Sigmoid colon (tissue), 7 donors: ENCODE data around the gene TPK1. TPM values are rescaled to one million over a fixed set of nuclear protein-coding genes. Genes with fewer than 3 reads are reported as not detected.

Experiments used
- DNase-seq: peaks from one replicate; pipeline ENCODE4 v3.0.0-alpha.2; 2019
- H3K27ac ChIP-seq, 4 donors: fragments of 200-600 bp; sonication (generic); one replicate each; pipeline ENCODE4 v1.5.1; 2016 to 2019; ENCODE audit warnings: mild to moderate bottlenecking in 1 of 4
- H3K27me3 ChIP-seq, 3 donors: fragments of 200-600 bp; sonication (generic); one replicate each; pipeline ENCODE4 v1.5.1; 2019; ENCODE audit warnings: mild to moderate bottlenecking in 1 of 3
- H3K36me3 ChIP-seq, 4 donors: fragments of 200-600 bp; sonication (generic); one replicate each; pipeline ENCODE4 v1.5.1; 2016 to 2019
- H3K4me1 ChIP-seq, 4 donors: fragments of 200-600 bp; sonication (generic); one replicate each; pipeline ENCODE4 v1.5.1; 2017 to 2019
- H3K4me3 ChIP-seq, 4 donors: fragments of 200-600 bp; sonication (generic); one replicate each; pipeline ENCODE4 v1.5.1; 2017 to 2019; ENCODE audit warnings: mild to moderate bottlenecking in 2 of 4, moderate library complexity in 1 of 4
- H3K9me3 ChIP-seq, 4 donors: fragments of 200-600 bp in 3 of 4; sonication (generic) in 3 of 4; one replicate each; pipeline versions ENCODE4 v1.5.1 to v1.6.1; 2013 to 2019
- CTCF ChIP-seq, 4 experiments: fragments of 450-650 bp in 3 of 4; fragments of 200-600 bp in 1 of 4; IDR thresholded peaks; one replicate each; pipeline ENCODE4 v1.5.1; 2016 to 2019; ENCODE audit warnings: antibody characterized with exemption in 4 of 4, mild to moderate bottlenecking in 3 of 4, moderate library complexity in 2 of 4
- EP300 ChIP-seq, 4 donors: sonication (generic); formaldehyde crosslinking; IDR thresholded peaks; one replicate each; pipeline ENCODE4 v1.6.1; 2017; ENCODE audit warnings: antibody characterized with exemption in 4 of 4
- POLR2A ChIP-seq, 2 donors: fragments of 450-650 bp; IDR thresholded peaks; one replicate each; pipeline ENCODE4 v1.6.1; 2016; ENCODE audit warnings: antibody characterized with exemption in 2 of 2, mild to moderate bottlenecking in 2 of 2, moderate library complexity in 2 of 2
- POLR2AphosphoS5 ChIP-seq, 4 donors: sonication (generic); formaldehyde crosslinking; IDR thresholded peaks; one replicate each; pipeline ENCODE4 v1.6.1; 2017; ENCODE audit warnings: antibody characterized with exemption in 4 of 4
- WGBS, 2 donors: extraction: QIAGEN DNeasy Blood & Tissue Kit; methylation state at CpG; one replicate each; pipeline ENCODE4 v1.1.7; 2013; 5-methylcytosine and 5-hydroxymethylcytosine counted together
- intact Hi-C: fragments of 100-400 bp; cut with DNase I; formaldehyde crosslinking; loops from one replicate; pipeline ENCODE4 v1.15.1; 2023
- polyA plus RNA-seq, 3 donors: library from polyadenylated mRNA; stranded (reverse); fragments of 200-250 nt; gene quantifications; one replicate each; pipeline ENCODE4 v1.2.3, GENCODE V29; 2013
- total RNA-seq, 4 donors: library from RNA; depleted of rRNA; stranded (reverse); fragments of >200 nt; gene quantifications; one replicate each; pipeline ENCODE4 v1.1.0, GENCODE V29; 2016
- donor health status: healthy with polysubstance abuse.
- donor health status: Bipolar disorder and iron deficiency.
- donor health status: healthy.

TPK1 gene
- total and polyA plus RNA-seq, 7 donors = 4.1 to 14.3 (median 7.2) TPM

GRCh38 chr7:144857463-144857862 is 21.6 kb upstream of the TPK1 start:
- TF ChIP-seq EP300 (IDR thresholded peaks at IDR 0.05) (no peak), POLR2A (IDR thresholded peaks at IDR 0.05) (no peak), CTCF (IDR thresholded peaks at IDR 0.05) (no peak), POLR2AphosphoS5 (IDR thresholded peaks at IDR 0.05) (no peak)
- intact Hi-C loops = no loop called here
- H3K4me3 ChIP-seq = no peak overlapping the region
- peaks cover 0 to 3% (median 0%) of the 10 kb centered on the region in 4 donors for H3K4me1 ChIP-seq
- no peak for DNase-seq
- H3K36me3 ChIP-seq = no peaks in the 10 kb centered on the region
- H3K9me3 ChIP-seq = no peaks in the 10 kb centered on the region
- no peak overlapping the region for H3K27ac ChIP-seq
- H3K27me3 ChIP-seq = no peaks in the 10 kb centered on the region
- WGBS, 2 donors = 51 to 67% methylated on average over 1 of the region's 1 CpG

DNA sequence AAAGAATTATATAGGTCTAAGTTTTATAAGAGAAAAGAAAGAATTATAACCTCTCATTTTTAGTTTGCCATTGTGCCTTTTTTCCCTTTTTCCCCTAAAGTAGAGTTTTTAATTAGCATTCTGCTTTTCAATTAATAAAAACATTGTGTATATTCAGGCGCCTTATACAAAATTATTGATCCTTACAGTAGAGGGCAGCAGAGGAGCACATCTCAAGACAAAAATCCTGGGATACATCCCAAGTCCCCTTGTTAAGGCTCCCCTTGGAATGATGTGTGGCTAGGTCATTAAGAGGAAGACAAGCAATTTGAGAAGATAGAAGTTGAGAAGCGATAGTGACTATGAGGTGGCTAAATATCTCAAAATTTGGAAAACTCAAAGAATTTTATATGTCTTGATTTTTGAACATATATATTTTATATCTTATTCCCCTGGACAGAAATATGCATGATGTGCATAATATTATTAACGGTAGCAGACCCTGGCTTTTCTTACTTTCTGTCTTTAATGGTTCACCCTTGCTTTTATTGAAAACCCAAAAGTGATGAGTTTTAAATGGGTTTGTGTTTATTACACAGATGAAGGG is 19.1 kb upstream of the TPK1 start:
- Histone ChIP-seq H3K27me3 (no peaks in the 10 kb centered on the region), H3K4me1 (peaks cover 0 to 3% (median 0%) of the 10 kb centered on the region in 4 donors), H3K27ac (no peak overlapping the region), H3K9me3 (no peaks in the 10 kb centered on the region), H3K36me3 (no peaks in the 10 kb centered on the region), H3K4me3 (no peak overlapping the region)
- WGBS, 2 donors = 48 to 60% methylated on average over 3 of the region's 3 CpGs
- intact Hi-C loops = no loop called here
- DNase-seq = no peak
- TF ChIP-seq POLR2A (IDR thresholded peaks at IDR 0.05) (no peak), CTCF (IDR thresholded peaks at IDR 0.05) (peak in 1 of 4 experiments; percentile 37), EP300 (IDR thresholded peaks at IDR 0.05) (no peak), POLR2AphosphoS5 (IDR thresholded peaks at IDR 0.05) (no peak)

DNA sequence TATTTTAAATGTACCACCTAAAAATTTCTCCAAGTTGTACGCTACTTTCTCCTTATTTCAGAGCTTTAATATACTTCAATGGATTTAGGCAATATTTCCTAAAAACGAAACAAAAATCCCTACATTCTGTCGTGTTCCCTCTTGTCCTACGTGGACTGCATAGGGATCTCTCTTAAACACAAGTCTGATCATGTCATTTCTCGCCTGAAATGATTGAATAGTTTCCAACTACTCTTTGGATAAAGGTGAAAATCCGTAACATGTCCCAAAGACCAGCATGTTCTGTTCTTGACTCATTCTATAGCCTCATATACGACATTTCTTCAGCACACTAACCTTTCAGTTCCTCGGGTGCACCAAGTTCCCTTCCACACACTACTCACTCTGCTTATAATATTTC is 17.7 kb upstream of the TPK1 start:
- H3K36me3 ChIP-seq = no peaks in the 10 kb centered on the region
- WGBS, 2 donors = 87 to 89% methylated on average over 8 of the region's 8 CpGs
- TF ChIP-seq EP300 (IDR thresholded peaks at IDR 0.05) (no peak), POLR2A (IDR thresholded peaks at IDR 0.05) (no peak), POLR2AphosphoS5 (IDR thresholded peaks at IDR 0.05) (no peak), CTCF (IDR thresholded peaks at IDR 0.05) (no peak)
- H3K4me1 ChIP-seq = peaks cover 0 to 3% (median 0%) of the 10 kb centered on the region in 4 donors
- H3K4me3 ChIP-seq = no peak overlapping the region
- no peak overlapping the region for H3K27ac ChIP-seq
- H3K27me3 ChIP-seq = no peaks in the 10 kb centered on the region
- intact Hi-C loops = no loop called here
- no peaks in the 10 kb centered on the region for H3K9me3 ChIP-seq
- no peak for DNase-seq

DNA sequence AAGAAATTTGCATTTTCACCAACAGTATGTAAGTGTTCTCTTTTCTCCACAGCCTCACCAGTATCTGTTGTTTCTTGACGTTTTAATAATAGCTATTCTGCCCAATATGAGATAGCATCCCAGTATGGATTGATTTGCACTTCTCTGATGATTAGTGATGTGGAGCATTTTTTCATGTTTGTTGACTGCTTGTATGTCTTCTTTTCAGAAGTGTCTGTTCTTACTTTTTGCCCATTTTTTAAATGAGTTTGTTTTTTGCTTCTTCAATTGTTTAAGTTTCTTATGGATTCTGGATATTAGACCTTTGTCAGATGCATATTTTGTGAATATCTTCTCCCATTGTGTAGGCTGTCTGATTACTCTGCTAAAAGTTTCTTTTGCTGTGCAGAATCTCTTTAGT is 12.2 kb upstream of the TPK1 start:
- Histone ChIP-seq H3K4me1 (no peaks in the 10 kb centered on the region), H3K27me3 (no peaks in the 10 kb centered on the region), H3K4me3 (no peak overlapping the region), H3K9me3 (no peaks in the 10 kb centered on the region), H3K27ac (no peak overlapping the region), H3K36me3 (no peaks in the 10 kb centered on the region)
- intact Hi-C loops = no loop called here
- DNase-seq = no peak
- TF ChIP-seq POLR2AphosphoS5 (IDR thresholded peaks at IDR 0.05) (no peak), EP300 (IDR thresholded peaks at IDR 0.05) (no peak), POLR2A (IDR thresholded peaks at IDR 0.05) (no peak), CTCF (IDR thresholded peaks at IDR 0.05) (no peak)
- WGBS, 2 donors = 84 to 88% methylated on average over 1 of the region's 1 CpG

DNA sequence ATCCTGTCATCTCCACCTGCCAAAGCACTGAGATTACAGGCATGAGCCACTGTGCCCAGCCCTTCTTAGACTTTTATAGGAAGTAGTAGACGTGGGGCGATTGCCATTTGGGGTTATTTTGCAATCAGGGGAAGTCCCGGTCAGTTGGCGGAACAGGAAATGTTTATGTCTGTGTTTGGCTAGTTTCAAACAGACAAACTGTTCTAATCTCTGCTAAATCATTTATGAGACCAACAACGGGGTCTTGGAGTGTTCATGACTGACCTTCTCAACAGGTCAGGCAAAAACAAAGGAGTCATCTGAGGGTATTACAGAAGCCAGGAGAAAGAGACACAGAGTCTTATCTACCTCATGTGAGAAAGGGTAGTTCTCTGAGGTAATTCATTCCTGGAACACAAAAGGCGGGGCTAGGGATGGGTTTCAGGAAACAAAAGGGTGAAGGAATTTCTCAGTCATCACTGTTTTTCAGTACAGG is 6.6 kb upstream of the TPK1 start:
- H3K27ac ChIP-seq = peak overlapping the region in 2 of 4 donors; percentile 14 to 52
- WGBS, 2 donors = 4 to 19% methylated on average over 6 of the region's 6 CpGs
- TF ChIP-seq POLR2A (IDR thresholded peaks at IDR 0.05) (no peak), CTCF (IDR thresholded peaks at IDR 0.05) (no peak), POLR2AphosphoS5 (IDR thresholded peaks at IDR 0.05) (peak in 1 of 4 donors; percentile 5), EP300 (IDR thresholded peaks at IDR 0.05) (no peak)

More for the DNA sequence above, 6.6 kb upstream of the TPK1 start:
- Histone ChIP-seq H3K4me3 (no peak overlapping the region), H3K4me1 (no peaks in the 10 kb centered on the region), H3K27me3 (no peaks in the 10 kb centered on the region), H3K36me3 (no peaks in the 10 kb centered on the region), H3K9me3 (no peaks in the 10 kb centered on the region)
- DNase-seq = peak; percentile 68
- intact Hi-C loops = no loop called here
